Activated CD4-positive, CD25-positive, alpha-beta regulatory T cell treated with anti-CD3 and anti-CD28 coated beads, Interleukin-2, amount 50 U/mL, for 24 hours (primary cell): ENCODE data around the gene MEN1.

Experiments used
- ATAC-seq, 2 donors: fragments of 150-1000 bp; cut with Tn5 transposase; one replicate each; pipeline ENCODE4 v1.10.0; 2021; ENCODE audit warnings: mild to moderate bottlenecking in 1 of 2, moderate library complexity in 1 of 2

Gene MEN1

GRCh38 chr11:64801158-64801464 is 9.2 kb downstream of the MEN1 start:
- ATAC-seq: no peak

- ATAC-seq: no peak
Observed at GRCh38 chr11:64800303-64801157, 9.8 kb downstream of the MEN1 start.

- no peak for ATAC-seq
Observed at GRCh38 chr11:64799623-64800302, 10.6 kb downstream of the MEN1 start.

- no peak for ATAC-seq
Observed at GRCh38 chr11:64799256-64799622, 11.1 kb downstream of the MEN1 start.

- ATAC-seq: no peak
Observed at GRCh38 chr11:64796757-64797541, 13.4 kb downstream of the MEN1 start.

- no peak for ATAC-seq
Observed at GRCh38 chr11:64796047-64796756, 14.1 kb downstream of the MEN1 start.

GRCh38 chr11:64794526-64794925 is 15.8 kb downstream of the MEN1 start:
- ATAC-seq: no peak

- ATAC-seq: no peak
Observed at GRCh38 chr11:64793271-64794160, 16.8 kb downstream of the MEN1 start.

- no peak for ATAC-seq
Observed at GRCh38 chr11:64792482-64792881, 17.9 kb downstream of the MEN1 start.

- no peak for ATAC-seq
Observed at GRCh38 chr11:64791781-64792291, 18.5 kb downstream of the MEN1 start.

- no peak for ATAC-seq
Observed at GRCh38 chr11:64790205-64791095, 19.9 kb downstream of the MEN1 start.

- no peak for ATAC-seq
Observed at GRCh38 chr11:64789331-64790204, 20.8 kb downstream of the MEN1 start.

- ATAC-seq: no peak
Observed at GRCh38 chr11:64788321-64789215, 21.8 kb downstream of the MEN1 start.

GRCh38 chr11:64787526-64788320 is 22.6 kb downstream of the MEN1 start:
- ATAC-seq: peak in 1 of 2 donors; percentile 63

GRCh38 chr11:64786308-64786707 is 24.0 kb downstream of the MEN1 start:
- no peak for ATAC-seq

- ATAC-seq: peak in 1 of 2 donors; percentile 27
Observed at GRCh38 chr11:64784813-64785581, 25.4 kb downstream of the MEN1 start.
